CD14-positive monocyte (primary cell): ENCODE results near the gene GAB4. TPM values are rescaled to one million over a fixed set of nuclear protein-coding genes. Genes with fewer than 3 reads are reported as not detected.
"Not testable (repeated sequence)": the region's sequence is repeated elsewhere in the genome, so short reads cannot be mapped to it uniquely, and the experiment has no call there.

Experiments
- DNase-seq, 3 donors: peaks; one replicate each; pipeline ENCODE4 v3.0.0-alpha.2; 2011 to 2022
- H2AFZ ChIP-seq: 2 replicates; pipeline ENCODE4 v1.6.0; 2012; ENCODE audit warnings: mild to moderate bottlenecking, low read depth, low read length, inconsistent platforms; ENCODE audit not compliant: insufficient read depth, poor library complexity, severe bottlenecking
- H3K27ac ChIP-seq, 2 donors: 1 replicate in 1 of 2; 2 replicates in 1 of 2; pipeline ENCODE4 v1.5.1; 2012 to 2013; ENCODE audit warnings: low read length in 2 of 2, control low read depth in 1 of 2, inconsistent platforms in 1 of 2, low read depth in 1 of 2, mild to moderate bottlenecking in 1 of 2
- H3K27me3 ChIP-seq, 2 donors: one replicate each; pipeline versions ENCODE4 v1.6.0 to v1.6.1; 2011 to 2013; ENCODE audit warnings: low read length in 2 of 2; ENCODE audit not compliant: control insufficient read depth in 2 of 2, insufficient read depth in 2 of 2
- H3K36me3 ChIP-seq, 2 donors: replicated peaks in 1 of 2; 1 replicate in 1 of 2; 2 replicates in 1 of 2; pipeline versions ENCODE4 v1.5.1 to v1.6.1; 2012 to 2013; ENCODE audit warnings: low read length in 2 of 2, control low read depth in 1 of 2, inconsistent platforms in 1 of 2, mild to moderate bottlenecking in 1 of 2; ENCODE audit not compliant: insufficient read depth in 2 of 2, control insufficient read depth in 1 of 2
- H3K4me1 ChIP-seq, 2 donors: 1 replicate in 1 of 2; 2 replicates in 1 of 2; pipeline versions ENCODE4 v1.5.1 to v1.6.1; 2012 to 2013; ENCODE audit warnings: low read length in 2 of 2, control low read depth in 1 of 2, inconsistent platforms in 1 of 2, mild to moderate bottlenecking in 1 of 2, moderate library complexity in 1 of 2; ENCODE audit not compliant: insufficient read depth in 2 of 2, control insufficient read depth in 1 of 2
- H3K4me2 ChIP-seq: replicated peaks from 2 replicates; pipeline ENCODE3; 2012; ENCODE audit warnings: low read length, moderate library complexity, mild to moderate bottlenecking; ENCODE audit not compliant: poor library complexity, severe bottlenecking; ENCODE audit errors: extremely low read depth
- H3K4me3 ChIP-seq, 3 experiments: fragments of 200-600 bp in 1 of 3; sonication (generic) in 1 of 3; replicated peaks in 1 of 3; 1 replicate in 2 of 3; 2 replicates in 1 of 3; pipeline ENCODE4 v1.5.1; 2011 to 2013; ENCODE audit warnings: low read length in 3 of 3, mild to moderate bottlenecking in 3 of 3, control low read depth in 2 of 3, low read depth in 2 of 3, inconsistent platforms in 1 of 3, moderate library complexity in 1 of 3
- H3K79me2 ChIP-seq: 2 replicates; pipeline ENCODE4 v1.6.0; 2012; ENCODE audit warnings: mild to moderate bottlenecking, control low read depth, inconsistent platforms, low read length, moderate library complexity; ENCODE audit not compliant: insufficient read depth
- H3K9ac ChIP-seq: 2 replicates; pipeline ENCODE4 v1.6.0; 2017; ENCODE audit warnings: low read length, mild to moderate bottlenecking; ENCODE audit not compliant: insufficient read depth, poor library complexity, severe bottlenecking
- H3K9me3 ChIP-seq, 2 donors: replicated peaks in 1 of 2; 1 replicate in 1 of 2; 2 replicates in 1 of 2; pipeline versions ENCODE4 v1.5.1 to v1.6.1; 2012 to 2013; ENCODE audit warnings: low read length in 2 of 2, control low read depth in 1 of 2; ENCODE audit not compliant: control insufficient read depth in 1 of 2, insufficient read depth in 1 of 2
- H4K20me1 ChIP-seq: 2 replicates; pipeline ENCODE4 v1.6.0; 2012; ENCODE audit warnings: mild to moderate bottlenecking, low read length, control low read depth, moderate library complexity; ENCODE audit not compliant: insufficient read depth
- H3K27ac Mint-ChIP-seq, 7 donors: one replicate each; pipeline ENCODE4 v1.8.0; 2020; ENCODE audit warnings: mild to moderate bottlenecking in 7 of 7, mixed read lengths in 7 of 7, moderate library complexity in 6 of 7, inconsistent platforms in 2 of 7
- H3K27me3 Mint-ChIP-seq, 3 donors: one replicate each; pipeline ENCODE4 v1.8.0; 2021 to 2022; ENCODE audit warnings: low read depth in 3 of 3, mild to moderate bottlenecking in 3 of 3, mixed read lengths in 3 of 3, moderate library complexity in 3 of 3, inconsistent platforms in 1 of 3
- H3K36me3 Mint-ChIP-seq, 2 donors: one replicate each; pipeline ENCODE4 v1.8.0; 2020; ENCODE audit warnings: mixed read lengths in 2 of 2, inconsistent platforms in 1 of 2, mild to moderate bottlenecking in 1 of 2
- H3K4me1 Mint-ChIP-seq: one replicate; pipeline ENCODE4 v1.8.0; 2020; ENCODE audit warnings: mild to moderate bottlenecking, mixed read lengths
- H3K4me3 Mint-ChIP-seq, 2 donors: one replicate each; pipeline ENCODE4 v1.8.0; 2020; ENCODE audit warnings: mild to moderate bottlenecking in 2 of 2, mixed read lengths in 2 of 2, moderate library complexity in 1 of 2
- H3K9me3 Mint-ChIP-seq, 7 donors: one replicate each; pipeline ENCODE4 v1.8.0; 2020 to 2022; ENCODE audit warnings: mixed read lengths in 7 of 7, mild to moderate bottlenecking in 6 of 7, moderate library complexity in 6 of 7, inconsistent platforms in 2 of 7
- WGBS: methylation state at CpG from one replicate; pipeline ENCODE4 v1.1.5; 2013; ENCODE audit warnings: missing lambda C conversion rate; ENCODE audit not compliant: insufficient coverage; 5-methylcytosine and 5-hydroxymethylcytosine counted together
- intact Hi-C, 2 donors: fragments of 100-400 bp; cut with micrococcal nuclease; formaldehyde crosslinking; loops; one replicate each; pipeline versions ENCODE4 v1.15.0 to v1.15.1; 2023
- polyA plus RNA-seq, 3 donors: library from polyadenylated mRNA; depleted of rRNA in 1 of 3; unstranded in 2 of 3; stranded (reverse) in 1 of 3; fragments of 300-500 nt in 2 of 3; fragments of >200 nt in 1 of 3; fragmentation: Illumina TruSeq in 2 of 3; gene quantifications; 1 replicate in 2 of 3; 2 replicates in 1 of 3; pipeline ENCODE4 v1.2.3, GENCODE V29; 2012 to 2021
- TF ChIP-seq, protein P1 (sequence below): fragments of 200-600 bp; IDR thresholded peaks from one replicate; pipeline ENCODE4 v1.8.0; 2022; ENCODE audit warnings: antibody characterized with exemption, mild to moderate bottlenecking

GAB4 gene
- polyA plus RNA-seq, 3 donors, result not detected

DNA sequence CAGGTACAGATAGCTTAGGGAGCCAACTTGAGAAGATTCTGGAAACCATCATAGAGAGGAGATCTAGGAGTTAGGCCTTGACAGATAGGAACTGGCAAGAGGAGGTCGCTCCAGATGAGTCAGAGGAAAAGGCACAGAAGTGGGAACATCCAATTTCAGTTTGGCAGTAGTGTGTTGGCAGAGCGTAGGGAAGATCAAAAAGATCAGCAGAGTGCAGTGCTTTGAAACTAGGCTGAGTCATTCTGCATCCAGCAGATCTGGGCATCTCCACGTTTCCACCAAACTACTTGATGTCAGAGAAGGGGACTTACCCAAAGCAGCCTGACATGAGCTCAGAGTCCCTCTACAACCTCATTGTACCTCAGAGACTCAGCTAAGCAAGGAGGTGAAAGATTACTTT lies 58.5 kb downstream of the GAB4 start:
- Histone ChIP-seq H3K9me3 (no peaks in the 10 kb centered on the region), H4K20me1 (no peaks in the 10 kb centered on the region), H3K4me3 (no peak overlapping the region), H3K27me3 (peaks cover 0 to 2% of the 10 kb centered on the region in 2 donors), H3K4me1 (no peaks in the 10 kb centered on the region), H3K27ac (no peak overlapping the region), H3K9ac (no peak overlapping the region), H3K4me2 (no peak overlapping the region), H3K79me2 (no peaks in the 10 kb centered on the region), H3K36me3 (no peaks in the 10 kb centered on the region), H2AFZ (no peak overlapping the region)
- no peak overlapping the region for H3K27ac Mint-ChIP-seq
- no peak for DNase-seq
- 74% methylated on average over 3 of the region's 3 CpGs for WGBS
- intact Hi-C loops, result no loop called here
- peaks cover under 1 to 3% (median 2%) of the 10 kb centered on the region in 3 donors for H3K27me3 Mint-ChIP-seq
- H3K4me1 Mint-ChIP-seq, result no peaks in the 10 kb centered on the region
- H3K9me3 Mint-ChIP-seq, result peaks cover 0 to 2% (median 0%) of the 10 kb centered on the region in 7 donors
- H3K4me3 Mint-ChIP-seq, result no peak overlapping the region
- no peaks in the 10 kb centered on the region for H3K36me3 Mint-ChIP-seq
- TF ChIP-seq, protein P1, sequence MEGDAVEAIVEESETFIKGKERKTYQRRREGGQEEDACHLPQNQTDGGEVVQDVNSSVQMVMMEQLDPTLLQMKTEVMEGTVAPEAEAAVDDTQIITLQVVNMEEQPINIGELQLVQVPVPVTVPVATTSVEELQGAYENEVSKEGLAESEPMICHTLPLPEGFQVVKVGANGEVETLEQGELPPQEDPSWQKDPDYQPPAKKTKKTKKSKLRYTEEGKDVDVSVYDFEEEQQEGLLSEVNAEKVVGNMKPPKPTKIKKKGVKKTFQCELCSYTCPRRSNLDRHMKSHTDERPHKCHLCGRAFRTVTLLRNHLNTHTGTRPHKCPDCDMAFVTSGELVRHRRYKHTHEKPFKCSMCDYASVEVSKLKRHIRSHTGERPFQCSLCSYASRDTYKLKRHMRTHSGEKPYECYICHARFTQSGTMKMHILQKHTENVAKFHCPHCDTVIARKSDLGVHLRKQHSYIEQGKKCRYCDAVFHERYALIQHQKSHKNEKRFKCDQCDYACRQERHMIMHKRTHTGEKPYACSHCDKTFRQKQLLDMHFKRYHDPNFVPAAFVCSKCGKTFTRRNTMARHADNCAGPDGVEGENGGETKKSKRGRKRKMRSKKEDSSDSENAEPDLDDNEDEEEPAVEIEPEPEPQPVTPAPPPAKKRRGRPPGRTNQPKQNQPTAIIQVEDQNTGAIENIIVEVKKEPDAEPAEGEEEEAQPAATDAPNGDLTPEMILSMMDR, result no peak

- Mint-ChIP-seq H3K9me3 (peaks cover 0 to 9% (median 2%) of the 10 kb centered on the region in 7 donors), H3K4me3 (no peak overlapping the region), H3K4me1 (no peaks in the 10 kb centered on the region), H3K27ac (peak overlapping the region in 1 of 7 donors; percentile 33), H3K27me3 (peaks cover 0 to 12% (median 4%) of the 10 kb centered on the region in 3 donors), H3K36me3 (no peaks in the 10 kb centered on the region)
- WGBS, result 100% methylated on average over 2 of the region's 5 CpGs
- intact Hi-C loops, result no loop called here
- Histone ChIP-seq H3K9me3 (no peaks in the 10 kb centered on the region), H3K27me3 (no peaks in the 10 kb centered on the region), H3K79me2 (no peaks in the 10 kb centered on the region), H4K20me1 (no peaks in the 10 kb centered on the region), H3K4me2 (no peak overlapping the region), H3K36me3 (no peaks in the 10 kb centered on the region), H3K4me1 (no peaks in the 10 kb centered on the region), H2AFZ (no peak overlapping the region), H3K9ac (no peak overlapping the region), H3K4me3 (no peak overlapping the region), H3K27ac (no peak overlapping the region)
- TF ChIP-seq, protein P1, result no peak
- no peak for DNase-seq
Observed at GRCh38 chr22:16937811-16938210, 70.2 kb downstream of the GAB4 start.

DNA sequence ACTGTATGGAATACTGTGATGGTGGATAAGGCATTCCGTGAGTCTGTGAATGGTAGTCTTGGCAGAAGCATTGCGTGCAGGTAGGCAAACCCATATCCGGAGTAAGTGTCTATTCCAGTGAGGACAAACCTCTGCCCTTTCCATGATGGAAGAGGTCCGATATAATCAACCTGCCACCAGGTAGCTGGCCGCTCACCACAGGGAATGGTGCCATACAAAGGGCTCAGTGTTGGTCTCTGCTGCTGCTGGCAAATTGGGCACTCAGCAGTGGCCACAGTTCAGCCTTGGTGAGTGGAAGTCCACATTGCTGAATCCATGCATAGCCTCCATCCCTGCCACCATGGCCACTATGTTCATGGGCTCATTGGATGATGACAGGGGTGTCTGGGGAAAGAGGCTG lies 70.8 kb downstream of the GAB4 start:
- H3K79me2 ChIP-seq, H3K4me3 Mint-ChIP-seq, H3K4me2 ChIP-seq, H3K27ac Mint-ChIP-seq, H4K20me1 ChIP-seq, H3K27me3 ChIP-seq, H3K27ac ChIP-seq, intact Hi-C loops, H3K9ac ChIP-seq, H3K36me3 Mint-ChIP-seq, H3K9me3 Mint-ChIP-seq, H2AFZ ChIP-seq, H3K4me3 ChIP-seq, DNase-seq, H3K9me3 ChIP-seq, H3K4me1 Mint-ChIP-seq, H3K4me1 ChIP-seq, H3K36me3 ChIP-seq: not testable (repeated sequence)
- 100% methylated on average over 5 of the region's 5 CpGs for WGBS
- peaks cover 0 to 15% (median 4%) of the 10 kb centered on the region in 3 donors for H3K27me3 Mint-ChIP-seq
